ENCODE results near the gene SLC22A23. TPM values are rescaled to one million over a fixed set of nuclear protein-coding genes. Genes with fewer than 3 reads are reported as not detected.

SLC22A23 gene
- total RNA-seq, 2 experiments from 2014 or later: not detected

DNA sequence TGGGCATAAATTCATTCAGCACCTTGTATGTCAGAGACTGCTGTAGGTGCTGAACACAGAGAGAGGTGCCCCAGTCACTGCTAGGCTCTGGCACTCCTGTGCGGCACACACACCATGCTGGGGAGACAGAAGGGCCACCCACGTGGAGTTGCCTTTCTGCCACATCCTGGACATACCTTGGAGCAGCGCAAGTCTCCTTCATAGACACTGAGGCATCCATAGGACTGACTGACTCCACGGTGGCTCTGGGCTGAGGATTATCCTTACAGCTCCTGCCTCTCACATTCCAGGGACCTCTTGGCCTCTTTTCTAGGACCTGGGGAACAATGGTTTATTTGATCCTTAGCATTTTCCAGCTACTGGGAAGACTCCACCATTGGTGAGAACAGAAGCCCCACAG lies 26.0 kb upstream of the SLC22A23 start:
- H3K4me3 ChIP-seq (ENCODE audit: low read depth, low read length, poor library complexity, severe bottlenecking): no peak overlapping the region
- no peaks in the 10 kb centered on the region for H3K9me2 ChIP-seq (ENCODE audit: insufficient read depth, low read length)
- no peaks in the 10 kb centered on the region for H3K9me3 ChIP-seq (ENCODE audit: low read length)
- H2AFZ ChIP-seq (ENCODE audit: low read length): no peak overlapping the region
- intact Hi-C loops (cut with micrococcal nuclease; ENCODE audit: unreplicated experiment): no loop called here
- no peak overlapping the region for H3K27ac ChIP-seq (ENCODE audit: low read depth, low read length, poor library complexity, severe bottlenecking)
- H3K4me2 ChIP-seq (ENCODE audit: low read length): no peak overlapping the region
- no peaks in the 10 kb centered on the region for H3K36me3 ChIP-seq (ENCODE audit: insufficient read depth, low read length)
- no peak for DNase-seq (ENCODE audit: low spot score)
- no peaks in the 10 kb centered on the region for H4K20me1 ChIP-seq (ENCODE audit: insufficient read depth, low read length)
- no peaks in the 10 kb centered on the region for H3K4me1 ChIP-seq (ENCODE audit: insufficient read depth, low read length, poor library complexity, severe bottlenecking)
- ChIA-PET POLR2A (no interaction called here), CTCF (ENCODE audit: unreplicated experiment) (no interaction called here)
- H3K79me2 ChIP-seq (ENCODE audit: insufficient read depth, low read depth, low read length): no peaks in the 10 kb centered on the region
- TF ChIP-seq, protein P1, sequence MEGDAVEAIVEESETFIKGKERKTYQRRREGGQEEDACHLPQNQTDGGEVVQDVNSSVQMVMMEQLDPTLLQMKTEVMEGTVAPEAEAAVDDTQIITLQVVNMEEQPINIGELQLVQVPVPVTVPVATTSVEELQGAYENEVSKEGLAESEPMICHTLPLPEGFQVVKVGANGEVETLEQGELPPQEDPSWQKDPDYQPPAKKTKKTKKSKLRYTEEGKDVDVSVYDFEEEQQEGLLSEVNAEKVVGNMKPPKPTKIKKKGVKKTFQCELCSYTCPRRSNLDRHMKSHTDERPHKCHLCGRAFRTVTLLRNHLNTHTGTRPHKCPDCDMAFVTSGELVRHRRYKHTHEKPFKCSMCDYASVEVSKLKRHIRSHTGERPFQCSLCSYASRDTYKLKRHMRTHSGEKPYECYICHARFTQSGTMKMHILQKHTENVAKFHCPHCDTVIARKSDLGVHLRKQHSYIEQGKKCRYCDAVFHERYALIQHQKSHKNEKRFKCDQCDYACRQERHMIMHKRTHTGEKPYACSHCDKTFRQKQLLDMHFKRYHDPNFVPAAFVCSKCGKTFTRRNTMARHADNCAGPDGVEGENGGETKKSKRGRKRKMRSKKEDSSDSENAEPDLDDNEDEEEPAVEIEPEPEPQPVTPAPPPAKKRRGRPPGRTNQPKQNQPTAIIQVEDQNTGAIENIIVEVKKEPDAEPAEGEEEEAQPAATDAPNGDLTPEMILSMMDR (conservative IDR thresholded peaks at IDR 0.05; ENCODE audit: low read length): no peak
- no peak for TF ChIP-seq EZH2phosphoT487 (IDR thresholded peaks at IDR 0.05; ENCODE audit: borderline replicate concordance, low read depth, low read length)
- no TSS peak for BruUV-seq (replicated peaks)

DNA sequence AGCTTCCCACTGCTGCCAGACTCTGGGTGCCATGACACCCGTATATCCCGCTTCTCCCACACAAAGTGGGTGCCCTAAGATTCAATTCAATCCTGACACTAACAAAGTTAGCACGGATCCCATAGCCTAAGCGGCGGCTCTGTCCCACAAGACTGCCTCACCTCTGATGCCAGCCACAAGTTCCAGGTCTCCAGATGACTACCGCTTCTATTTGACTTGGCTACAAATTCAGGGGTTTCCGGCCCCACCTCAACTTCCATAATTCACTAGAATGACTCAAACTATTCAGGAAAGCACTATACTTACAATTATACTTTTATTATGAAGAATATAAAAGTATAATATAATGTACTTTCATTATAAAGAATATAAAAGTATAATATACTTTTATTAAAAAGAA lies 24.8 kb upstream of the SLC22A23 start:
- Histone ChIP-seq H3K4me3 (ENCODE audit: low read depth, low read length, poor library complexity, severe bottlenecking) (no peak overlapping the region), H3K9me2 (ENCODE audit: insufficient read depth, low read length) (no peaks in the 10 kb centered on the region), H2AFZ (ENCODE audit: low read length) (no peak overlapping the region), H3K27ac (ENCODE audit: low read depth, low read length, poor library complexity, severe bottlenecking) (no peak overlapping the region), H3K79me2 (ENCODE audit: insufficient read depth, low read depth, low read length) (no peaks in the 10 kb centered on the region), H3K36me3 (ENCODE audit: insufficient read depth, low read length) (no peaks in the 10 kb centered on the region), H3K9me3 (ENCODE audit: low read length) (no peaks in the 10 kb centered on the region), H3K4me2 (ENCODE audit: low read length) (no peak overlapping the region), H3K4me1 (ENCODE audit: insufficient read depth, low read length, poor library complexity, severe bottlenecking) (no peaks in the 10 kb centered on the region), H4K20me1 (ENCODE audit: insufficient read depth, low read length) (no peaks in the 10 kb centered on the region)
- TF ChIP-seq, protein P1 (conservative IDR thresholded peaks at IDR 0.05; ENCODE audit: low read length): no peak
- TF ChIP-seq EZH2phosphoT487 (IDR thresholded peaks at IDR 0.05; ENCODE audit: borderline replicate concordance, low read depth, low read length): no peak
- no peak for DNase-seq (ENCODE audit: low spot score)
- ChIA-PET POLR2A (interaction anchor here (0.5 kb wide), 1 partner anchor 374 kb away, joined by 3 read pairs; no protein-coding TSS in a partner anchor), CTCF (ENCODE audit: unreplicated experiment) (no interaction called here)
- no TSS peak for BruUV-seq (replicated peaks)
- intact Hi-C loops (cut with micrococcal nuclease; ENCODE audit: unreplicated experiment): no loop called here

- CTCF ChIA-PET (ENCODE audit: unreplicated experiment): no interaction called here
- no peaks in the 10 kb centered on the region for H3K9me3 ChIP-seq (ENCODE audit: low read length)
- H3K4me2 ChIP-seq (ENCODE audit: low read length): no peak overlapping the region
- no peaks in the 10 kb centered on the region for H4K20me1 ChIP-seq (ENCODE audit: insufficient read depth, low read length)
- H3K36me3 ChIP-seq (ENCODE audit: insufficient read depth, low read length): no peaks in the 10 kb centered on the region
- TF ChIP-seq EZH2phosphoT487 (IDR thresholded peaks at IDR 0.05; ENCODE audit: borderline replicate concordance, low read depth, low read length): no peak
- TF ChIP-seq, protein P1 (conservative IDR thresholded peaks at IDR 0.05; ENCODE audit: low read length): no peak
- H2AFZ ChIP-seq (ENCODE audit: low read length): no peak overlapping the region
- BruUV-seq (replicated peaks): no TSS peak
- intact Hi-C loops (cut with micrococcal nuclease; ENCODE audit: unreplicated experiment): no loop called here
- POLR2A ChIA-PET: no interaction called here
- H3K79me2 ChIP-seq (ENCODE audit: insufficient read depth, low read depth, low read length): no peaks in the 10 kb centered on the region
- no peaks in the 10 kb centered on the region for H3K4me1 ChIP-seq (ENCODE audit: insufficient read depth, low read length, poor library complexity, severe bottlenecking)
- H3K27ac ChIP-seq (ENCODE audit: low read depth, low read length, poor library complexity, severe bottlenecking): no peak overlapping the region
- no peaks in the 10 kb centered on the region for H3K9me2 ChIP-seq (ENCODE audit: insufficient read depth, low read length)
- H3K4me3 ChIP-seq (ENCODE audit: low read depth, low read length, poor library complexity, severe bottlenecking): no peak overlapping the region
- DNase-seq (ENCODE audit: low spot score): no peak
Measured at GRCh38 chr6:3480009-3480408, 23.2 kb upstream of the SLC22A23 start.
